CD4-positive, alpha-beta T cell (primary cell): Measurements from ENCODE around the gene PPIB. TPM values are rescaled to one million over a fixed set of nuclear protein-coding genes. Genes with fewer than 3 reads are reported as not detected.
A peak's percentile ranks its signal among the peaks of the same experiment; 100 is the strongest.

Experiments used
- ATAC-seq: fragments of 200-7000 bp; cut with Tn5 transposase; one replicate; pipeline ENCODE4 v1.10.0; 2022; ENCODE audit warnings: mild to moderate bottlenecking; ENCODE audit not compliant: poor library complexity
- CTCF ChIA-PET: fragments of 350-600 bp; sonication (Branson Sonifier 250); formaldehyde crosslinking; loops from one replicate; lab custom pipeline; 2021; ENCODE audit warnings: antibody characterized with exemption, inconsistent platforms; lab: Charles Lee
- POLR2A ChIA-PET: fragments of 350-600 bp; sonication (Branson Sonifier 250); formaldehyde crosslinking; loops from one replicate; lab custom pipeline; 2021; ENCODE audit warnings: antibody characterized with exemption, inconsistent platforms; lab: Charles Lee
- DNase-seq, 14 experiments: peaks; one replicate each; pipeline ENCODE4 v3.0.0-alpha.2; 2013 to 2020; ENCODE audit warnings: mixed read lengths in 2 of 14
- H3K27ac ChIP-seq, 2 donors: one replicate each; pipeline versions ENCODE4 v1.5.1 to v1.7.0; 2013; ENCODE audit warnings: low read length in 2 of 2, low read depth in 1 of 2, mild to moderate bottlenecking in 1 of 2
- H3K27me3 ChIP-seq, 2 experiments: 1 replicate in 1 of 2; 2 replicates in 1 of 2; pipeline versions ENCODE4 v1.6.1 to v1.7.0; 2013; ENCODE audit warnings: low read length in 2 of 2, control low read depth in 1 of 2, mild to moderate bottlenecking in 1 of 2, moderate library complexity in 1 of 2; ENCODE audit not compliant: insufficient read depth in 2 of 2, control insufficient read depth in 1 of 2
- H3K36me3 ChIP-seq: one replicate; pipeline ENCODE4 v1.6.1; 2013; ENCODE audit warnings: low read length, control low read depth; ENCODE audit not compliant: insufficient read depth
- H3K4me1 ChIP-seq: one replicate; pipeline ENCODE4 v1.6.1; 2013; ENCODE audit warnings: low read length, control low read depth; ENCODE audit not compliant: insufficient read depth
- H3K4me3 ChIP-seq: one replicate; pipeline ENCODE4 v1.5.1; 2013; ENCODE audit warnings: mild to moderate bottlenecking, low read length, moderate library complexity
- H3K9me3 ChIP-seq, 2 experiments: 1 replicate in 1 of 2; 2 replicates in 1 of 2; pipeline versions ENCODE4 v1.6.1 to v1.7.0; 2013; ENCODE audit warnings: low read length in 2 of 2, mild to moderate bottlenecking in 2 of 2, control low read depth in 1 of 2, moderate library complexity in 1 of 2; ENCODE audit not compliant: control insufficient read depth in 1 of 2, insufficient read depth in 1 of 2
- H3K27ac Mint-ChIP-seq: one replicate; pipeline ENCODE4 v1.8.0; 2020; ENCODE audit warnings: mixed read lengths
- H3K27me3 Mint-ChIP-seq: one replicate; pipeline ENCODE4 v1.8.0; 2021; ENCODE audit warnings: mixed read lengths
- H3K36me3 Mint-ChIP-seq: one replicate; pipeline ENCODE4 v1.8.0; 2021; ENCODE audit warnings: low read depth, mixed read lengths
- H3K4me1 Mint-ChIP-seq: one replicate; pipeline ENCODE4 v1.8.0; 2021; ENCODE audit warnings: low read depth, mixed read lengths
- H3K4me3 Mint-ChIP-seq: one replicate; pipeline ENCODE4 v1.8.0; 2020; ENCODE audit warnings: mild to moderate bottlenecking, mixed read lengths
- H3K9me3 Mint-ChIP-seq: one replicate; pipeline ENCODE4 v1.8.0; 2020; ENCODE audit warnings: mixed read lengths
- intact Hi-C, 2 experiments: fragments of 100-400 bp; cut with DNase I in 1 of 2; cut with micrococcal nuclease in 1 of 2; formaldehyde crosslinking; loops; one replicate each; pipeline versions ENCODE4 v1.15.1 to v1.9.0; 2023 to 2025; cut with DNase I, micrococcal nuclease
- total RNA-seq, 174 experiments: library from RNA in 2 of 174; stranded (reverse) in 2 of 174; gene quantifications; one replicate each; pipeline ENCODE4 v1.2.3 and lab custom pipeline; 2021 to 2026
- TF ChIP-seq, protein P1 (sequence below): fragments of 200-600 bp; IDR thresholded peaks from one replicate; pipeline ENCODE4 v1.8.0; 2022; ENCODE audit warnings: antibody characterized with exemption, mild to moderate bottlenecking

The PPIB gene
- total RNA-seq, 2 experiments from 2014 or later, result 167 to 169 TPM

DNA sequence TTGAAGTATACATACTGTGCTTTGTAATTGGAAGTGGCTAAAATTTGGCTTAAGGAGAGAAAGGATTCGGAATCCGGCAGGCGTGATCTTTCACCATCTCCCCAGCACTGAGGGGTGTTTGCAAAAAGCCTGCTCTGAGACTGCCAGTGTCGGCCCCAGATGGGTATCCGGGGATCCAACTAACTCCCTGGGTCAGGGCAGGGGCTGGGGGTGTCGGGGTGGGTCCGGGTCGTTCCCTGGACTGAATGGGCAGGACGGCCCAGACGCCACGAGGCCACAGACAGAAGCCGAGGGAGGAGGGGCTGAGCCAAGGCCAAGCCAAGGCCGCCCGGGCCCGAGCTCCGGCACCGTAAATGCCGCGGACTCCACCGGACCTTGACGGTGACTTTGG is 349 bp downstream of the PPIB start:
- peaks cover 52% of the 10 kb centered on the region for H3K4me1 Mint-ChIP-seq
- H3K27me3 Mint-ChIP-seq, result no peaks in the 10 kb centered on the region
- ATAC-seq (no peak), DNase-seq (no peak)
- ChIA-PET CTCF (interaction anchor here (1.1 to 2.8 kb wide), 2 partner anchors 9 to 13 kb away, joined by 4 to 26 read pairs; no protein-coding TSS in a partner anchor), POLR2A (interaction anchor here (0.6 to 4.2 kb wide), 11 partner anchors 9 to 853 kb away, joined by 3 to 48 read pairs (median 9); partner anchors contain the start of genes CIAO2A, CSNK1G1, FBXL22 and SNX1)
- peak overlapping the region; percentile 77 for H3K4me3 ChIP-seq
- H3K27ac ChIP-seq, result peak overlapping the region; percentile 70 to 76
- H3K9me3 ChIP-seq, result no peaks in the 10 kb centered on the region
- peaks cover 38% of the 10 kb centered on the region for H3K36me3 ChIP-seq
- no peaks in the 10 kb centered on the region for H3K27me3 ChIP-seq
- peaks cover 58% of the 10 kb centered on the region for H3K4me1 ChIP-seq
- H3K36me3 Mint-ChIP-seq, result peaks cover 38% of the 10 kb centered on the region
- no peaks in the 10 kb centered on the region for H3K9me3 Mint-ChIP-seq
- H3K4me3 Mint-ChIP-seq, result peak overlapping the region; percentile 89
- peak overlapping the region; percentile 87 for H3K27ac Mint-ChIP-seq
- intact Hi-C loops, result loop anchor here (2.0 to 10.0 kb wide), 9 partner anchors 70 to 970 kb away; partner anchors contain the start of genes CIAO2A (in 1 of the 2), CSNK1G1 (in 1 of the 2), HERC1 (in 1 of the 2) and PDCD7 (in 1 of the 2)
- TF ChIP-seq, protein P1, sequence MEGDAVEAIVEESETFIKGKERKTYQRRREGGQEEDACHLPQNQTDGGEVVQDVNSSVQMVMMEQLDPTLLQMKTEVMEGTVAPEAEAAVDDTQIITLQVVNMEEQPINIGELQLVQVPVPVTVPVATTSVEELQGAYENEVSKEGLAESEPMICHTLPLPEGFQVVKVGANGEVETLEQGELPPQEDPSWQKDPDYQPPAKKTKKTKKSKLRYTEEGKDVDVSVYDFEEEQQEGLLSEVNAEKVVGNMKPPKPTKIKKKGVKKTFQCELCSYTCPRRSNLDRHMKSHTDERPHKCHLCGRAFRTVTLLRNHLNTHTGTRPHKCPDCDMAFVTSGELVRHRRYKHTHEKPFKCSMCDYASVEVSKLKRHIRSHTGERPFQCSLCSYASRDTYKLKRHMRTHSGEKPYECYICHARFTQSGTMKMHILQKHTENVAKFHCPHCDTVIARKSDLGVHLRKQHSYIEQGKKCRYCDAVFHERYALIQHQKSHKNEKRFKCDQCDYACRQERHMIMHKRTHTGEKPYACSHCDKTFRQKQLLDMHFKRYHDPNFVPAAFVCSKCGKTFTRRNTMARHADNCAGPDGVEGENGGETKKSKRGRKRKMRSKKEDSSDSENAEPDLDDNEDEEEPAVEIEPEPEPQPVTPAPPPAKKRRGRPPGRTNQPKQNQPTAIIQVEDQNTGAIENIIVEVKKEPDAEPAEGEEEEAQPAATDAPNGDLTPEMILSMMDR, result no peak

DNA sequence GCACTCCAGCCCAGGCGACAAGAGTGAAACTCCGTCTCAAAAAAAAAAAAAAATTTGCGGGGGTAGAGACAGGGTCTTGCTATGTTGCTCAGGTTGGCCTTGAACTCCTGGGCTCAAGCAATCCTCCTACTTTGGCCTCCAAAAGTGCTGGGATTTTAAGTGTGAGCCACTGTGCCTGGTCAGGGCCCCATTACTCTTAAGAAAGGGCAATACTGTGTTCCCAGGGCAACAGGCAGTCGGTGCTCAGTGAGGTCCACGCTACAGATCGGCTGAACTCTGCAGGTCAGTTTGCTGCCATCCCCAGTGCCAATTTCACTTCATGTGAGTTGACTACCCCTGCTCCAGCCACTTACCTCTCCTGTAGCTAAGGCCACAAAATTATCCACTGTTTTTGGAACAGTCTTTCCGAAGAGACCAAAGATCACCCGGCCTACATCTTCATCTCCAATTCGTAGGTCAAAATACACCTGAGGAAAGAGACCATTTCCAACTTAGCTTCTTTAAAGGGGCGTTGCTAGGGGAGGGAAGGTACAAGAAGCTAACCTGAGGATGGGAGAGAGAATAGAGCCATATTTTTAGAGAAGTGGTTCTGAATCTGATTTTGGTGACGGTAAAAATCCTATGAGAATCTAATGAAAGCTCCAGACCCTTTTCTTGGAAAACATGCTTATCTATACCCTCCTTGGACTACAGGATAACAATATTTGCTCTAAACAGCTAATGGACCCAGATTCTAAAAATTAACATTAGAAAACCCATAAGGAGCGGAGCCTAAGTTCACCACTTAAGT is 939 bp downstream of the PPIB start:
- DNase-seq, result peak in 1 of 14 experiments; percentile 23

More for the DNA sequence above, 939 bp downstream of the PPIB start:
- POLR2A ChIA-PET, result interaction anchor here (0.6 to 4.2 kb wide), 9 partner anchors 9 to 854 kb away, joined by 3 to 48 read pairs (median 10); partner anchors contain the start of genes CIAO2A, CSNK1G1, FBXL22 and SNX1
- H3K36me3 Mint-ChIP-seq, result peaks cover 44% of the 10 kb centered on the region
- H3K27ac Mint-ChIP-seq, result peak overlapping the region; percentile 87
- no peaks in the 10 kb centered on the region for H3K9me3 Mint-ChIP-seq
- H3K27me3 ChIP-seq, result no peaks in the 10 kb centered on the region
- CTCF ChIA-PET, result interaction anchor here (2.8 kb wide), 1 partner anchor 8 kb away, joined by 26 read pairs; no protein-coding TSS in a partner anchor
- ATAC-seq, result no peak
- H3K9me3 ChIP-seq, result no peaks in the 10 kb centered on the region
- H3K4me3 ChIP-seq, result peak overlapping the region; percentile 77
- intact Hi-C loops, result loop anchor here (2.0 to 10.0 kb wide), 9 partner anchors 69 to 971 kb away; partner anchors contain the start of genes CIAO2A (in 1 of the 2), CSNK1G1 (in 1 of the 2), HERC1 (in 1 of the 2) and PDCD7 (in 1 of the 2)
- peak overlapping the region; percentile 70 to 76 for H3K27ac ChIP-seq
- TF ChIP-seq, protein P1, result no peak
- peaks cover 44% of the 10 kb centered on the region for H3K36me3 ChIP-seq
- H3K4me1 Mint-ChIP-seq, result peaks cover 51% of the 10 kb centered on the region
- H3K4me1 ChIP-seq, result peaks cover 58% of the 10 kb centered on the region
- peak overlapping the region; percentile 89 for H3K4me3 Mint-ChIP-seq
- H3K27me3 Mint-ChIP-seq, result no peaks in the 10 kb centered on the region
